Mammary epithelial cell (primary cell): ENCODE results near the gene HYDIN.
"Not testable (repeated sequence)": the region's sequence is repeated elsewhere in the genome, so short reads cannot be mapped to it uniquely, and the experiment has no call there.

Experiments used
- EZH2 ChIP-seq: IDR thresholded peaks from 2 replicates; pipeline ENCODE4 v1.6.1; 2012; ENCODE audit warnings: low read length, inconsistent platforms, borderline replicate concordance
- TF ChIP-seq, protein P1 (sequence below), 2 donors: IDR thresholded peaks in 1 of 2; conservative IDR thresholded peaks in 1 of 2; 2 replicates each; pipeline ENCODE4 v1.5.1; 2011 to 2012; ENCODE audit warnings: inconsistent platforms in 2 of 2, low read length in 2 of 2, mild to moderate bottlenecking in 2 of 2, control low read depth in 1 of 2, low read depth in 1 of 2; ENCODE audit not compliant: insufficient read depth in 1 of 2; ENCODE audit errors: extremely low read depth in 1 of 2

GRCh38 chr16:70882311-70882710, 348.2 kb downstream of the HYDIN start:
- TF ChIP-seq, protein P1, sequence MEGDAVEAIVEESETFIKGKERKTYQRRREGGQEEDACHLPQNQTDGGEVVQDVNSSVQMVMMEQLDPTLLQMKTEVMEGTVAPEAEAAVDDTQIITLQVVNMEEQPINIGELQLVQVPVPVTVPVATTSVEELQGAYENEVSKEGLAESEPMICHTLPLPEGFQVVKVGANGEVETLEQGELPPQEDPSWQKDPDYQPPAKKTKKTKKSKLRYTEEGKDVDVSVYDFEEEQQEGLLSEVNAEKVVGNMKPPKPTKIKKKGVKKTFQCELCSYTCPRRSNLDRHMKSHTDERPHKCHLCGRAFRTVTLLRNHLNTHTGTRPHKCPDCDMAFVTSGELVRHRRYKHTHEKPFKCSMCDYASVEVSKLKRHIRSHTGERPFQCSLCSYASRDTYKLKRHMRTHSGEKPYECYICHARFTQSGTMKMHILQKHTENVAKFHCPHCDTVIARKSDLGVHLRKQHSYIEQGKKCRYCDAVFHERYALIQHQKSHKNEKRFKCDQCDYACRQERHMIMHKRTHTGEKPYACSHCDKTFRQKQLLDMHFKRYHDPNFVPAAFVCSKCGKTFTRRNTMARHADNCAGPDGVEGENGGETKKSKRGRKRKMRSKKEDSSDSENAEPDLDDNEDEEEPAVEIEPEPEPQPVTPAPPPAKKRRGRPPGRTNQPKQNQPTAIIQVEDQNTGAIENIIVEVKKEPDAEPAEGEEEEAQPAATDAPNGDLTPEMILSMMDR (conservative IDR thresholded peaks at IDR 0.05 in 1 of 2, IDR thresholded peaks at IDR 0.05 in 1 of 2; ENCODE audit: extremely low read depth in 1 of 2, insufficient read depth in 1 of 2, low read depth in 1 of 2, low read length in 2 of 2), result not testable (repeated sequence)
- not testable (repeated sequence) for TF ChIP-seq EZH2
